Retinal pigment epithelial cell (primary cell): ENCODE data around the gene HARBI1.

Source experiments
- DNase-seq: peaks from one replicate; pipeline ENCODE4 v3.0.0-alpha.2; 2010; ENCODE audit warnings: low read depth
- H3K4me3 ChIP-seq: 2 replicates; pipeline ENCODE4 v1.5.1; 2011; ENCODE audit warnings: mild to moderate bottlenecking, low read length, control low read depth, moderate library complexity
- CTCF ChIP-seq: conservative IDR thresholded peaks from 2 replicates; pipeline ENCODE4 v1.5.1; 2011; ENCODE audit warnings: low read depth, low read length, control low read depth, inconsistent platforms

The HARBI1 gene

GRCh38 chr11:46565232-46565840 lies 51.7 kb downstream of the HARBI1 start:
- no peak for TF ChIP-seq CTCF
- no peak for DNase-seq
- H3K4me3 ChIP-seq, result no peak overlapping the region

GRCh38 chr11:46564459-46564858 lies 52.6 kb downstream of the HARBI1 start:
- H3K4me3 ChIP-seq, result no peak overlapping the region
- no peak for TF ChIP-seq CTCF
- DNase-seq, result peak; percentile 27

- H3K4me3 ChIP-seq, result no peak overlapping the region
- TF ChIP-seq CTCF, result no peak
- no peak for DNase-seq
Observed at GRCh38 chr11:46562527-46562926, 54.5 kb downstream of the HARBI1 start.

- H3K4me3 ChIP-seq, result no peak overlapping the region
- no peak for DNase-seq
- TF ChIP-seq CTCF, result no peak
Observed at GRCh38 chr11:46560300-46560991, 56.6 kb downstream of the HARBI1 start.

- DNase-seq, result no peak
- no peak overlapping the region for H3K4me3 ChIP-seq
- TF ChIP-seq CTCF, result no peak
Observed at GRCh38 chr11:46559815-46560214, 57.2 kb downstream of the HARBI1 start.

- TF ChIP-seq CTCF, result no peak
- no peak for DNase-seq
- no peak overlapping the region for H3K4me3 ChIP-seq
Observed at GRCh38 chr11:46557684-46558151, 59.3 kb downstream of the HARBI1 start.
